NCI-H2171 (cell line): ENCODE results near the gene TMEM121B.
"Not testable (repeated sequence)": the region's sequence is repeated elsewhere in the genome, so short reads cannot be mapped to it uniquely, and the experiment has no call there.

Source experiments
- DNase-seq: peaks from one replicate; lab custom pipeline; 2025; lab: John Stamatoyannopoulos, UW

TMEM121B gene

DNA sequence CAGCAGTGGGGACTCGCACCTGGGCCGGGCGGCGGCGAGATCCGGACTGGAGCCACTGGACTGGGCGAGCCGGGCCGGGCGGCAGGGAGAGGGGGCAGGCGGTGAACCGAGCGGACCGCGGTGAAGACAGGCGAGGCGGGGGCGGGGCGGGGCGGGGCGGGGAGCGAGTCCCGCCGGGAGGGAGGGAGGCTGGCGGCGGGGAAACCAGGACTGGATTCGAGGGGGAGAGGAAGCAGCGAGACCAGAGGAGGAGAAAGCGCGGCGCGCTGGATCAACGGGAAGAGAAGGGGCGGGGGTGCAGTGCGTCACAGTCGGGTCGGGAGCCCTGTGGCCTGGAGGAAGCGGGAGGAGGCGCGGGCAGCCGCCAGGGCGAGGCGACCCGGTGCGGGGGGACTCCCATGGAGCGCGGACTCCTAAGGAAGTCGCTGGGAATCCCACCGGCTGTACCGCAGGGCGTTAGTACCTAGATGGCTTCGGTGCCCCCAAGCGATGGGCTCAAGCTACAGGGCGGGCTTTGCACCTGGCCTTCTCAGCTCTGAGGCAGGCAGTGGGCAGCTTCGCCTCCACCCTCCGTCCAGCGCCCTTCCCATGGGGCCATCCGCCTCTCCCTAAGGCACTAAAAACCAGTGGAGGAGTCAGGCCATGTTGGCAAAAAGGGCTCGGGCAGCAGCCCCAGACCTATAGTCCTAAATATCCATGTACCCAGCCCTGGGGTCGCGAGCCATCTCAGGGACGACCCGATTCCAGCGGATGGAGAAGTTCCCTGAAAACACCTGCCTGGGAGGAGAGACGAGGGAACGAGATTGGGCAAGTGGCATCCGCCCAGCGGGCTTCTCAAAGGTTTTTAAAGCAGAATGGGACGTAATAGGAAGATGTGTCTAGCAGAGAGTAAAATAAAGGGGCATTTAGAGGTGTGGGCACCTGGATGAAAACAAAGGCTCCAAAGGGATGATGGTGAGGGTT lies at the start of gene TMEM121B:
TSS of gene TMEM121B (minus strand) at position 128 of the 963 bp plus-strand sequence. CDS start 233 bp downstream, outside the sequence.
- DNase-seq, result peak; percentile 86

DNA sequence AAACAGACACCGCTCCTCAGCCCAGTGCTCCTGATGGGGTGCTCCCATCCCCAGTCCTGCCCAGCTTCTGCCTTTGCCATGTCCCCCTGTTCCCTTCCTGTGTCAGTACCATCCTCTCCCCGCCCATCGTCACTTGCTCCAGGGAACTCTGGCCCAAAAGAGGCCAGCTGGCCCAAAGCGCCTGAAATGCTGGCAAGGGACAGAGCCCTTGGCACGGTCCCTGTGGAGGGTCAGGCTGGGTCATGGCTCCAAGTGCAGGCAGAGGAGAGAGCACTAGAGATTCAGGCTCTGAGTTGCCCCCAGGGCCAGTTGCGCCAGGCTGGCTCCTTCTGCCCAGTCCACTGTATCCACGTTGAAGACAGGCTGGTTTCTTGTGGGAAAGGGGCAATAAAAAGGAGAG lies 46.3 kb upstream of the TMEM121B start:
- DNase-seq, result no peak

GRCh38 chr22:17164392-17165024 lies 43.3 kb upstream of the TMEM121B start:
- DNase-seq, result no peak

DNA sequence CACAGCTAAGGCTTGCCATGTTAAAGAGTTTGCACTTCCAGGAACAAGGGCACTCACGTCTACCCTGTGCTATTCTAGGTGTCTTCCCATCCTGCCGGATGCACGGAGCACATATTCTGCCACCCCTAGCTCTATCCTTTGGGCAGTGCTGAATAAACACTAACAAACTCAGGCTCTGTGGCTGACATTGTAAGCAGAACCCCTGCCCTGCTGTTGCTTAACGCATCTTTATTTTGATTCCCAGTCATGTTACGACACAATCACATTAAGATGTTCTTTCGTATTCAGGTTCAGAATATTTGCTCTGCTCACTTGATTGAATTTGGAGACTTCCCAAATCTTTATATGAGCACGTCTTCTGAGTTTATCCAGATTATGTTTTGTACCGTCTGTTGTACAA lies 41.6 kb upstream of the TMEM121B start:
- DNase-seq, result no peak

DNA sequence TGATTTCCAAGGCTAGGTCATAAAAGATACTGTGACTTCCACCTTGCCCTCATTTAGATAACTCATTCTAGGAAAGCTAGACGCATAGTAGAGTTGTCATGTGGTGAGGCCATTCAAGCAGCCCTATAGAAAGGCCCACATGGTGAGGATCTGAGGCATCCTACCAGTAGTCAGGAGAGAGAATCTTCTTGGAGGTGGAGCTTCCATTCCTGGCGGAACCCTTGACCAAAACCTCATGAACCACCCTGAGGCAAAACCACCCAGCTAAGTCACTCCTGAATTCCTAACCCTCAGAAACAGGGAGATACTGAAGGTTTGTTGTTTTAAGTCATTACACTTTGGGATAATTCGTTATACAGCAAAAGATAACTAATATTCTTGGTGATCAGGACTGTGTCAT lies 40.8 kb upstream of the TMEM121B start:
- DNase-seq, result no peak

- peak; percentile 54 for DNase-seq
These were observed 38.4 kb upstream of the TMEM121B start for GRCh38 chr22:17159504-17159951.

DNA sequence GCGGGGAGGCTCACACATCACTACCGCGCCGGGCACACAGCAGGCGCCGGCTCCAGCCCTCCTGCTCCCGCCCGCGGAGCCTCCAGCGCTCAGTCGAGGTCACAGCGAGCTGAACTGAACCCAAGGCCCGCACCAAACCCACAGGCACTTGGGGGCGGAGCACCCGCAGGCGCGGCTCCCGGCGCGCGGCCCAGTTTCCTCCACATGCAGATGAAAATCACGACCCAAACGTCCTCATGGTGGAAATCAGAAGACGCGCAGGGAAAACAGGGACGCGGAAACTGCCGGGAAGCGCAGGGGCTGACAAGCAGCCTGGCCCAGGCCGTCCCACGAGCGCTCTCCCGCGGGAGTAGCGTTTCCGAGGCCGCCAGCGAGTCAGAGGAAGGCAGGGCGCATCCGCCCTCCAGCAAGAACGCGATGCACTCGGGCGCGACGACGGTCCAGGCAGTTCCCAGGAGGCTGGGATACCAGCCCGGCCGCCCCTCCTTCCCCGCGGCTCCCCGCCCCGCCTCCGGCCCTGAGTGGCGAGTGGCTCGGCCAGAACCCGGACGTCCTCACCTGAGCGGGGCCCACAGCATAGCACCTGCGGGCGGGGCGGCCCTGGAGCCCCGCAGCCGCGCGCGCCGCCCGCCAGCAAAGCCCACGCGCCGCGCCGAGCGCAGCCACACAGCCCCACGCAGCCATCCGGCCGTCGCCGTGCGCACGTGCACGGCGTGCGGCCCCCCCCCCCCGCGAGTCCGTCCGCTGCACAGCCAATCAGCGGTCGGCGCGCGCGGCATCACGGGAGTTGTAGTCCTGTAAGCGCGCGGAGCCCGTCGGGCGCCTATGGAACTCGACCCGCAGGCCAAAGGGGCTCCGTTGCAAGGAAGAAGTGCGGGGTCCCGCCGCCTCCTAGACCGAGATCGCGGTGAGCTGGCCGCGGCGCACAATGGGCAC lies 37.7 kb upstream of the TMEM121B start, which contains the start of gene HDHD5:
TSS of gene HDHD5 (minus strand) at position 710 of the 936 bp plus-strand sequence. CDS start at position 684, 26 bp downstream.
- DNase-seq, result peak; percentile 90

GRCh38 chr22:17158176-17158567 lies 37.0 kb upstream of the TMEM121B start:
- no peak for DNase-seq

DNA sequence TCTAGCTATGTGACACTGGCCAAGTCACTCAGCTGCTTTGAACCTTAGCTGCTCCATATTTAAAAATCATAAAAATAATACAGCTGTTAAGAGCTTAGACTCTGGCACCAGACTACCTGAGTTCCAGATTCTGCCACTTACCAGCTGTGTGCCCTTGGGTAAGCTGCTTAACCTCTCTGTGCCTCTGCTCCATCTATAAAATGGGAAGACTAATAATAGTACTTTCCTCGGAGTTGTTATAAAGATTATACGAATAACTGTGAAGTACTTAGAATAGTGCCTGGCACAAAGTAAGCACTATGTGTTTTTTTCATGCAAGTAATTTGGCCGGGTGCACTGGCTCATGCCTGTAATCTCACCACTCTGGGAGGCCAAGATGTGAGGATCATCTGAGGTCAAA lies 36.6 kb upstream of the TMEM121B start:
- no peak for DNase-seq

DNA sequence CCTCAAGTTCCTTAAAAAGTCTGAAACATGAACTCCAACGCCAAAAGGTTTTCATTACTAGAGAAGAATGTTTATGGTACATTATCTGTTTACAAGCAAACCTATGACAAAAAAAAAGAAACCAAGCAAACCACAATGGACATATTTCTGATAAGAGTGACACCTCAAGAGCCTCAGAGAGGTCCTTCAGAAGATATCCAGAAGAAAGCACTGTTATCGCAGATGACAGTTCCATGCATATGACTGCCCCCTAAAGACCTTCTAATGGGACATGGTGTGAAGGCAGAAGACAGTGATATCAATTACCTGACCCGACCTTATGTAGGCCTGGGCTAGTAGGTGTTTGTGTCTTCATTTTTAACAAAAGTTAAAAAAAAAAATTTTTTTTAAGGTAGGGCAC lies 34.8 kb upstream of the TMEM121B start:
- DNase-seq, result no peak

GRCh38 chr22:17152971-17153370 lies 31.8 kb upstream of the TMEM121B start:
- DNase-seq, result no peak

GRCh38 chr22:17152340-17152739 lies 31.2 kb upstream of the TMEM121B start:
- no peak for DNase-seq

- no peak for DNase-seq
These were observed 28.1 kb upstream of the TMEM121B start for GRCh38 chr22:17149076-17149815.

DNA sequence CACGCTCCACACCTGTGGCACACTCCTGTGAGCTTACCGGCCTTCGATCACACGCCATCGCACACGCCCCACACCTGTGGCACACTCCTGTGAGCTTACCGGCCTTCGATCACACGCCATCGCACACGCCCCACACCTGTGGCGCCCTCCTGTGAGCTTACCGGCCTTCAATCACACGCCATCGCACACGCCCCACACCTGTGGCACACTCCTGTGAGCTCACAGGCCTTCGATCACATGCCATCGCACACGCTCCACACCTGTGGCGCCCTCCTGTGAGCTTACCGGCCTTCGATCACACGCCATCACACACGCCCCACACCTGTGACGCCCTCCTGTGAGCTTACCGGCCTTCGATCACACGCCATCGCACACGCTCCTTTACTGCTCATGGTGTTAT lies 26.3 kb upstream of the TMEM121B start:
- DNase-seq, result not testable (repeated sequence)

GRCh38 chr22:17145021-17145680 lies 24.0 kb upstream of the TMEM121B start:
- no peak for DNase-seq

DNA sequence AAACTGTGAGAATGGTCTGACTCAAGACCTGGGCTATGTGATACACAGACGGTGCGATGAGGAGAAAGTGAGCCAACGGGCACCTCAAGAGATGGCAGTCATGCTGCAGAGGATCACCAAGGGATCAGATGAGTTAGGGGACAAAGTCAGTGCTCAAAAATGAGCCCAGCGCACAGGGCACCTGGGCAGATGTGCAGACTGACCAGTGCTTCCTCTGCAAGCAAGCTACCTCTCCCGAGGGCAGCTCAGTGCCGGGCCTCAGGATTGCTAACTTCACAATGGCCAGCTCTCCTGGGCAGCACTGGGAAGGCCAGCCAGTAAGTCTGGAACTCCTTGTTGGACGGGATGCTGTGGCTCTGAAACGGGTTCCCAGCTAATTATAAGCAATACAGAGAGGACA lies 22.7 kb upstream of the TMEM121B start:
- DNase-seq, result no peak

DNA sequence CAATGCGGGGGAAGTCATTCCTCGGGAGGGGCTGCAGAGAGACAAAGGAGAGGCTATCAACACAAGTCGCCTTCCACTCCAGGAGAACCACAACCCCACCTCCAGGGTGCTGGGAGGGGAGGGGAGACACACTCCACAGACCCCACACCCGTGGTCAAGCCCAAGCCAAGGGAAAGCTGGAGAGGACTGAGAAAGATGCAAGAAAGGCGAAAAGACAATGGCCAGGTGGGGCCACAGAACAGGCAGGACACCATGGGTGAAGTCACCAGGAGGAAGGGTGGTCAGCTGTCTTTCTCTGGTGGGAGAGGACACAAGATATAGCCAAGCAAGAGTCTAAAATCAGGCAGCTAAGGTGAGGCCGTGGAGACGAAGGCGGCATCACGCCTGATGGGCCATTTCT lies 21.9 kb upstream of the TMEM121B start:
- no peak for DNase-seq

DNA sequence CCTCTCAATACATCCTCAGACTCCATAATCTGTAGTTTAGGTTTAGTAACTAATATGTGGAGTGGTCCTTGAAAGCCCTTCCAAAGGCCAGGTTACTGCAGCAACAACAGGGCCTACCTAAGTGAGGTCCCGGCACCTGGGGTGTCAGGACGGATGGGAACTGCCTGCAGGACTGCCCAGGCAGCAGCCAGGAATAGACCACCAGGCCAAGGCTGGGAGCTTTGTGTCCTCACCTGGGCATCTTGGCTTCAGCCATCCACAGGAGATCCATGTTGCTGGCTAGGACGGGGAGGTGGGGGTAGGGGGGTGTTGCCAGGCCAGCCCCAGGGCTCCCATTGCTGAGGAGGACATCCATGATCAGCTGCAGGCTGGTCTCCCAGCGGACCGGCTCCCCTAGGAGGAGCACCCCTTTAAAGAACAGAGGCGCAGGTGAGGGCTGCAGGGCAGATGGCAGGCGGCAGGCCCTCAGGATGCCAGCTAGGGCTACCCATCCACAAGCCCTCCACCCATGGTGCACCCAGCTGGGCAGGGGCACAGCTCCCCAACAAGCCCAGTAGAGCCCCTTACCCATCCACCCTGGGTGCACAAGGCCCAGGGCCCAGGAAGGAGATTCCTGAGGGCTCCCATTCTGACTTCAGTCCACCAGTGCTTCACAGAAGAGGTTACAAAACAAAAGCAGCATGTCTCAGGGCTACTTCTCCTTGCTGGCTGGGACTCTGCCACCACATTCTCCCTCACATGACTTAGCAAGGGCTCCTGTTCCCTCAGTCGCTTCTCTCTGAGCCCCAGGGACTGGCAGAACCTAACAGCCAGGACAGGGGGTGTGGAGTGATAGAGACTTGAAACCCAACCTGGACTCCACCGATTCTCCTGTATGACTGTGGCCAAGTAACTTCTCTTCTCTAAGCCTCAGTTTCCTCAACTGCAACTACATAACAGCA lies 19.9 kb upstream of the TMEM121B start:
- DNase-seq, result no peak

DNA sequence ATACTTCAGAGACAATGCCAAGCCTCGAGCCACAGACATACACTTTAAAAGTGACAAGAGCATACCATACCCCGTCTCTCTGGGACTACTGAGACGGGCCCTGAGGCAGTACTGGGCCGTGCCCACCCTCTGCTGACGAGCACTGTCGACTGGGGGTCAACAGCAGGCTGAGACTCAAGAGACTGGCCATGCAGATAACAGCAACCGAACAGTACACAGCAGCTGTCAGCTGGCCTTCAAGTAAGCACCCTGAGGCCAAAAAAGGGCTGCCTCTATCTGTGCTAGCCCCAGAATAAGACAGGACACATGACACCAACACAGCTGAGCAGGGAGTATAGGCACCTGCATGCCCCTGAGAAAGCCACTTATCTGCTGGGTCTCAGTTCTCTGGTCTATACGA lies 18.9 kb upstream of the TMEM121B start:
- no peak for DNase-seq

GRCh38 chr22:17138513-17138912 lies 17.4 kb upstream of the TMEM121B start:
- DNase-seq, result no peak
